Neutrophil (primary cell): Measurements from ENCODE around the gene ICAM1.
"Not testable (repeated sequence)": the region's sequence is repeated elsewhere in the genome, so short reads cannot be mapped to it uniquely, and the experiment has no call there.

ENCODE experiments used
- H3K27ac ChIP-seq: fragments of 200-600 bp; sonication (generic); 2 replicates; pipeline ENCODE4 v1.5.1; 2016; ENCODE audit warnings: mild to moderate bottlenecking, moderate library complexity
- H3K27me3 ChIP-seq: fragments of 200-600 bp; sonication (generic); 2 replicates; pipeline ENCODE4 v1.6.0; 2016; ENCODE audit warnings: mild to moderate bottlenecking
- H3K36me3 ChIP-seq: fragments of 200-600 bp; sonication (generic); 2 replicates; pipeline ENCODE4 v1.5.1; 2017
- H3K4me1 ChIP-seq, 2 experiments: fragments of 200-600 bp in 1 of 2; sonication (generic) in 1 of 2; 1 replicate in 1 of 2; 2 replicates in 1 of 2; pipeline versions ENCODE4 v1.5.1 to v1.6.1; 2013 to 2016; ENCODE audit warnings: low read depth in 1 of 2, low read length in 1 of 2, mild to moderate bottlenecking in 1 of 2, moderate library complexity in 1 of 2; ENCODE audit not compliant: control insufficient read depth in 1 of 2, insufficient read depth in 1 of 2
- H3K4me3 ChIP-seq, 2 experiments: fragments of 200-600 bp in 1 of 2; sonication (generic) in 1 of 2; 1 replicate in 1 of 2; 2 replicates in 1 of 2; pipeline ENCODE4 v1.5.1; 2013 to 2016; ENCODE audit warnings: low read depth in 1 of 2, low read length in 1 of 2, mild to moderate bottlenecking in 1 of 2, moderate library complexity in 1 of 2
- H3K9me3 ChIP-seq: fragments of 200-600 bp; sonication (generic); 2 replicates; pipeline ENCODE4 v1.5.1; 2016
- CTCF ChIP-seq: fragments of 200-600 bp; sonication (generic); IDR thresholded peaks from 2 replicates; pipeline ENCODE4 v1.5.1; 2016; ENCODE audit warnings: antibody characterized with exemption

The ICAM1 gene

GRCh38 chr19:10238172-10238783 is 32.6 kb upstream of the ICAM1 start:
- H3K27me3 ChIP-seq, result peaks cover 1% of the 10 kb centered on the region
- H3K9me3 ChIP-seq, result no peaks in the 10 kb centered on the region
- no peaks in the 10 kb centered on the region for H3K36me3 ChIP-seq
- no peak for TF ChIP-seq CTCF
- peaks cover 7 to 8% of the 10 kb centered on the region in 2 experiments for H3K4me1 ChIP-seq
- H3K4me3 ChIP-seq, result no peak overlapping the region
- H3K27ac ChIP-seq, result no peak overlapping the region

GRCh38 chr19:10241826-10242449 is 29.0 kb upstream of the ICAM1 start:
- not testable (repeated sequence) for H3K4me3 ChIP-seq, H3K27me3 ChIP-seq, H3K36me3 ChIP-seq, H3K9me3 ChIP-seq, H3K4me1 ChIP-seq, H3K27ac ChIP-seq

- Histone ChIP-seq H3K4me1 (no peaks in the 10 kb centered on the region), H3K27me3 (no peaks in the 10 kb centered on the region), H3K36me3 (no peaks in the 10 kb centered on the region), H3K27ac (no peak overlapping the region), H3K4me3 (no peak overlapping the region), H3K9me3 (no peaks in the 10 kb centered on the region)
- TF ChIP-seq CTCF, result no peak
These were observed 27.3 kb upstream of the ICAM1 start for GRCh38 chr19:10243606-10244005.

- H3K27ac ChIP-seq, result no peak overlapping the region
- H3K9me3 ChIP-seq, result no peaks in the 10 kb centered on the region
- H3K27me3 ChIP-seq, result no peaks in the 10 kb centered on the region
- H3K4me1 ChIP-seq, result no peaks in the 10 kb centered on the region
- H3K36me3 ChIP-seq, result no peaks in the 10 kb centered on the region
- no peak overlapping the region for H3K4me3 ChIP-seq
- TF ChIP-seq CTCF, result no peak
These were observed 25.6 kb upstream of the ICAM1 start for GRCh38 chr19:10245189-10245939.

GRCh38 chr19:10246511-10246910 is 24.4 kb upstream of the ICAM1 start:
- Histone ChIP-seq H3K36me3 (no peaks in the 10 kb centered on the region), H3K4me1 (peaks cover 0 to 5% of the 10 kb centered on the region in 2 experiments), H3K27ac (no peak overlapping the region), H3K4me3 (no peak overlapping the region), H3K9me3 (no peaks in the 10 kb centered on the region), H3K27me3 (no peaks in the 10 kb centered on the region)
- no peak for TF ChIP-seq CTCF
